Bronchial epithelial cell (primary cell): ENCODE data around the gene FASTKD1. TPM values are rescaled to one million over a fixed set of nuclear protein-coding genes. Genes with fewer than 3 reads are reported as not detected.
A peak's percentile ranks its signal among the peaks of the same experiment; 100 is the strongest.

ENCODE experiments used
- DNase-seq: peaks from one replicate; pipeline ENCODE4 v3.0.0-alpha.2; 2010; ENCODE audit warnings: low read depth
- FAIRE-seq: peaks from 2 replicates; lab custom pipeline; 2011; peaks lifted over from hg19 to GRCh38; lab: Jason Lieb, UNC
- H3K27me3 ChIP-seq: 2 replicates; pipeline ENCODE4 v1.5.1; 2011; ENCODE audit warnings: low read length; ENCODE audit not compliant: control insufficient read depth, insufficient read depth
- H3K36me3 ChIP-seq: 2 replicates; pipeline ENCODE4 v1.5.1; 2011; ENCODE audit warnings: low read length; ENCODE audit not compliant: control insufficient read depth, insufficient read depth
- H3K4me3 ChIP-seq: 2 replicates; pipeline ENCODE4 v1.5.1; 2011; ENCODE audit warnings: mild to moderate bottlenecking, low read depth, low read length, control low read depth
- CTCF ChIP-seq: IDR thresholded peaks from 2 replicates; pipeline ENCODE4 v1.5.1; 2011; ENCODE audit warnings: mild to moderate bottlenecking, moderate library complexity, low read length, control low read depth, inconsistent platforms; ENCODE audit not compliant: insufficient read depth, severe bottlenecking
- total RNA-seq: library from RNA; depleted of rRNA; stranded (reverse); fragments of >200 nt; gene quantifications from 2 replicates; pipeline ENCODE4 v1.2.1, GENCODE V29; 2014

FASTKD1 gene
- total RNA-seq, 1 donor from 2014 or later: 15.8 TPM

GRCh38 chr2:169513926-169514325 is 59.7 kb downstream of the FASTKD1 start:
- FAIRE-seq (no peak), DNase-seq (no peak)
- no peak for TF ChIP-seq CTCF

GRCh38 chr2:169513094-169513493 is 60.6 kb downstream of the FASTKD1 start:
- H3K4me3 ChIP-seq: no peak overlapping the region
- TF ChIP-seq CTCF: no peak
- H3K36me3 ChIP-seq: no peaks in the 10 kb centered on the region
- FAIRE-seq (no peak), DNase-seq (no peak)
- H3K27me3 ChIP-seq: no peaks in the 10 kb centered on the region

More at GRCh38 chr2:169513926-169514325, 59.7 kb downstream of the FASTKD1 start:
- H3K27me3 ChIP-seq: no peaks in the 10 kb centered on the region
- no peak overlapping the region for H3K4me3 ChIP-seq
- no peaks in the 10 kb centered on the region for H3K36me3 ChIP-seq

- DNase-seq: peak; percentile 39
- no peak for FAIRE-seq
- no peak for TF ChIP-seq CTCF
- no peaks in the 10 kb centered on the region for H3K27me3 ChIP-seq
- H3K4me3 ChIP-seq: no peak overlapping the region
- H3K36me3 ChIP-seq: no peaks in the 10 kb centered on the region
Observed at GRCh38 chr2:169512525-169512924, 61.1 kb downstream of the FASTKD1 start.

- no peak for FAIRE-seq
- TF ChIP-seq CTCF: no peak
- Histone ChIP-seq H3K4me3 (no peak overlapping the region), H3K36me3 (no peaks in the 10 kb centered on the region), H3K27me3 (no peaks in the 10 kb centered on the region)
- DNase-seq: no peak
Observed at GRCh38 chr2:169511818-169512217, 61.8 kb downstream of the FASTKD1 start.

GRCh38 chr2:169510496-169510895 is 63.2 kb downstream of the FASTKD1 start:
- no peaks in the 10 kb centered on the region for H3K36me3 ChIP-seq
- H3K27me3 ChIP-seq: no peaks in the 10 kb centered on the region
- no peak for DNase-seq
- no peak for TF ChIP-seq CTCF
- no peak for FAIRE-seq
- no peak overlapping the region for H3K4me3 ChIP-seq

GRCh38 chr2:169509955-169510354 is 63.7 kb downstream of the FASTKD1 start:
- no peak for DNase-seq
- no peak for FAIRE-seq
- Histone ChIP-seq H3K36me3 (no peaks in the 10 kb centered on the region), H3K27me3 (no peaks in the 10 kb centered on the region), H3K4me3 (no peak overlapping the region)
- no peak for TF ChIP-seq CTCF
